ENCODE measurements around the gene ZNF469. TPM values are rescaled to one million over a fixed set of nuclear protein-coding genes. Genes with fewer than 3 reads are reported as not detected.

The ZNF469 gene
- polyA plus RNA-seq, 1 donor = 1.0 TPM

DNA sequence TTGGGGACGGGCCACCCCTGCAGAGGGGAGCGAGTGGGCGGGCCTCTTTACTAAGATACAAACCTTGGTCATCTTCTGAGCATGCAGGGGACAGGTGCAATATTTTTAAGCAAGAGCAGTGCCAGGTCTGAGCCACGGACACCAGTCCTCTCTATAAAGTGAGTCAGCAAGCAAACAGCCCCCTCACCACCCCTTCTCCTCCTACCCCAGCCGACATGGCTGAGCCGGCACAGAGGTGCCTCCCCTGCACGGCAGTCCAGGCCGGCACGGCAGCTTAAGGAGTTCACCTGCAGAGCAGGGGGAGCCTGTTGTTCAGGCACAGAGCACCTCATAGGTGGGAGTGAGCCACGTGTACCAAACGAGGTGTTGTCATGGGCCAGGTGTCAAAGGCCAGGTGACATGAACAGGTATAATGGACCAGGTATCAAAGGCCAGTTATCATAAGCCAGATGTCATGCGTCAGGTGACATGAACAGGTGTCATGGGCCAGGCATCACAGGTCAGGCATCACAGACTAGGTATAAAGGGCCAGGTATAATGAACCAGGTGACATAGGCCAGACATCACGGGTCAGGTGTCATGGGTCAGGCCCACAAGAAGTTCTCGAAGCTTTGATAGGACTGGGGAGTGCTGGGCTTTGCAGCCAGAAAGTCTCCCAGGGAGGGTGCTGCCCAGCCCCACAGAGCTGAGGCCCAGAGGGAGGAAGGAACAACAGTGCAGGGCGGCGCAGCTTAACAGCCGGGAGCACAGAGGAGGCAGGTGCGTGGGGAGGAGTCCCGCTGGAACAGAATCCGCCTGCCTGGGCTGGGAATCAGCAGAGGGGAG, 42.6 kb upstream of the ZNF469 start:
- WGBS (ENCODE audit: insufficient coverage, low lambda C conversion rate) = no CpG with 5 or more reads among the region's 20 CpGs
- H3K4me1 ChIP-seq (ENCODE audit: control insufficient read depth, insufficient read depth, low read length) = no peaks in the 10 kb centered on the region
- no peak overlapping the region for H3K4me3 ChIP-seq (ENCODE audit: low read length)
- peak; percentile 31 to 59 for DNase-seq
- peaks cover 15% of the 10 kb centered on the region for H3K9me3 ChIP-seq (ENCODE audit: control insufficient read depth, low read depth, low read length)
- H3K27ac ChIP-seq (ENCODE audit: low read length) = no peak overlapping the region
- H3K27me3 ChIP-seq (ENCODE audit: control insufficient read depth, insufficient read depth, low read length) = no peaks in the 10 kb centered on the region
- no peaks in the 10 kb centered on the region for H3K36me3 ChIP-seq (ENCODE audit: control insufficient read depth, insufficient read depth, low read length)

DNA sequence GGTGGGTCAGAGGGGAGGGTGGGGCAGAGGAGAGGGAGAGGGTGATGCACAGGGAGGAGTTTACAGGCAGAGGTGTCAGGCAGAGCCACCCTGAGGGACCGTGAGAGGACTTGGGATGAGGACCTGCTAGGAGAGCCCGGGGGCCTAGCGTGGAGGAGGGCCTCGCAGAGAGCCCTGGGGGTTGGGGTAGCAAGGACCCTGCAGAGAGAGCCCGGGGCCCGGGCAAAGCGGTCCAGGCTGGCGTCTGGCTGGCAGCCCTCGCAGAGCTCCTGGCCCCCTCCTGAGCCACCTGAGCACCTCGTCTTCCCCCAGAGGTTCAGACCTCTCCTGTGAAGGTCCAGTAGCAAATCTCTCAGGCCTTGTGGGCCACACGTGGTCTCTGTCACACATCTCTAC, 42.0 kb upstream of the ZNF469 start:
- H3K4me3 ChIP-seq (ENCODE audit: low read length) = no peak overlapping the region
- no peak for DNase-seq
- no CpG with 5 or more reads among the region's 11 CpGs for WGBS (ENCODE audit: insufficient coverage, low lambda C conversion rate)
- no peak overlapping the region for H3K27ac ChIP-seq (ENCODE audit: low read length)
- no peaks in the 10 kb centered on the region for H3K4me1 ChIP-seq (ENCODE audit: control insufficient read depth, insufficient read depth, low read length)
- H3K9me3 ChIP-seq (ENCODE audit: control insufficient read depth, low read depth, low read length) = peaks cover 15% of the 10 kb centered on the region
- no peaks in the 10 kb centered on the region for H3K36me3 ChIP-seq (ENCODE audit: control insufficient read depth, insufficient read depth, low read length)
- H3K27me3 ChIP-seq (ENCODE audit: control insufficient read depth, insufficient read depth, low read length) = no peaks in the 10 kb centered on the region

DNA sequence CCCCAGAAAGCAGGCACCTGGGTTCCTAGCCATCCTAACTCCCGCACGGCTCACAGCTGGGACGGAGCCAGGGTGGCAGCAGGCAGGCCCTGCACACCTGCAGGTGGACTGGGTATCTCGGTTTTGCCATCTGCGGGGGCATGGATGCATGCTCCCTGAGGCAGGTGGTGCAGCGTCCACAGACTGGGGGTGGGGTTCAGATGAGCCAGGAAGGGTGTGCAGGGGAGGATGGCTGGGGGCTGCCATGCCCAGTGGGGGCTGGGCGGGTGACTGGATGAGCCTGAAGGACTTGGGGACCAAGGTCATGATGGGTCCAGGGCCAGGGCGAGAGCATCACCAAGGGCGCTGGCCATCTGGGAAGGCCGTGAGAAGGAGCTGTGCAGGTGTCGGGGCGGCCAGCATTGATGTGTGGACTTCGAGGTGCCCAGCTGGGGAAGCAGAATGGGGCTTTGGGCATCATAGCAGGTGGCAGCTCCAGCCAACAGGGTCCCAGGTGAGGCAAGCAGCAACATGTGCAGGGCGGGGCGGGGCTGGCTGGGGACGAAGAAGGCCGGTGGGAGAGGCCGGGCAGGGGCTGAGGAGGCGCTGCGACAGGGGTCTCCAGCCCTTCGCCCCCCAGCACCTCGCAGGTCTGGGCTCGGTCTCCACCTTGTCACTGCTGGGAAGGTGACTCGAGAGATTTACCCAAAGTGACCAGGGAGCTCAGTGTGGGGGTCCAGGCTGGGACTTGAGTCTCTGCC, 41.0 kb upstream of the ZNF469 start:
- Histone ChIP-seq H3K27ac (ENCODE audit: low read length) (no peak overlapping the region), H3K4me1 (ENCODE audit: control insufficient read depth, insufficient read depth, low read length) (no peaks in the 10 kb centered on the region), H3K9me3 (ENCODE audit: control insufficient read depth, low read depth, low read length) (peaks cover 15% of the 10 kb centered on the region), H3K36me3 (ENCODE audit: control insufficient read depth, insufficient read depth, low read length) (no peaks in the 10 kb centered on the region), H3K4me3 (ENCODE audit: low read length) (no peak overlapping the region), H3K27me3 (ENCODE audit: control insufficient read depth, insufficient read depth, low read length) (no peaks in the 10 kb centered on the region)
- DNase-seq = no peak
- WGBS (ENCODE audit: insufficient coverage, low lambda C conversion rate) = no CpG with 5 or more reads among the region's 24 CpGs

DNA sequence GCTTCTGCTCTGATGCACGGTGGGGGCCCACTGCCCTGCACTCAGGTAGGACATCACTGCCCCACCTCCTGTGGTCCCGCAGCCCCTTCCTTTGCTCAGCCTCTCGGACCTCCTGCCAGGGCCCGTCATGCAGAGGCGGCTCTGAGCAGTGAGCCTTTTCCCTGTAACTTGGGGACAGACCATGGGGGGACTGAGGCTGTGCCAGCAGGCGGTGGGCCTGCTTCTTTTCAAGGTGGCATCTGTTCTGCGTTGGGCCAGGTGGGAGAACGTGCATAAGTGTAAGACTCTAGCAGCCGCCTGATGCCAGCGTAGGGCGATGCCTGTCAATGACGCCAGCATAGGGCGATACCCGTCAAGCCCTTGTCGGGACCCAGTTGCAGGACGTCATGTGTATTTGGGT, 40.3 kb upstream of the ZNF469 start:
- no peaks in the 10 kb centered on the region for H3K4me1 ChIP-seq (ENCODE audit: control insufficient read depth, insufficient read depth, low read length)
- no peaks in the 10 kb centered on the region for H3K27me3 ChIP-seq (ENCODE audit: control insufficient read depth, insufficient read depth, low read length)
- no peak overlapping the region for H3K4me3 ChIP-seq (ENCODE audit: low read length)
- no peaks in the 10 kb centered on the region for H3K36me3 ChIP-seq (ENCODE audit: control insufficient read depth, insufficient read depth, low read length)
- H3K9me3 ChIP-seq (ENCODE audit: control insufficient read depth, low read depth, low read length) = peaks cover 13% of the 10 kb centered on the region
- WGBS (ENCODE audit: insufficient coverage, low lambda C conversion rate) = no CpG with 5 or more reads among the region's 16 CpGs
- H3K27ac ChIP-seq (ENCODE audit: low read length) = no peak overlapping the region
- no peak for DNase-seq

DNA sequence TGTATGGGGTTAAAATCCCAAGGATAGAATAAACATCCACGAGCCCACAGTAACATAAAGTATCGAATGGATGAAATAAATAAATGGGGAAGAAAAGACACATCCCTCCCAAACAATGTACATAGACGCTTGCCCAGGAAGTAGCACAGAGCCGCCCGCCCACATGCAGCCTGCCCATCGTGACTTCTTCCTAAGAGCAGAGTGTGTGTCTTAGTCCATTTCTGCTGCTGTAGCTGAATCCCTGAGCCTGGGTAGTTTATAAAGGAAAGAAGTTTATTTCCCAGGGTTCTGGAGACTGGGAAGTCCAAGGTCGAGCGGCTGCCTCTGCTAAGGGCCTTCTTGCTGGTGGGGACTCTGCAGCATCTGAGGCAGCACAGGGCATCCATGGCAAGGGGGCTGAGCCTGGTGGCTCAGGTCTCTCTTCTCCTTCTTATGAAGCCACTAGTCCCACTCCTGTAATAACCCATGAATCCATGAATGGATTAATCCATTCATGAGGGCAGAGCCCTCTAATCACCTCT, 39.4 kb upstream of the ZNF469 start:
- no CpG with 5 or more reads among the region's 8 CpGs for WGBS (ENCODE audit: insufficient coverage, low lambda C conversion rate)
- peaks cover 12% of the 10 kb centered on the region for H3K9me3 ChIP-seq (ENCODE audit: control insufficient read depth, low read depth, low read length)
- no peaks in the 10 kb centered on the region for H3K27me3 ChIP-seq (ENCODE audit: control insufficient read depth, insufficient read depth, low read length)
- no peaks in the 10 kb centered on the region for H3K4me1 ChIP-seq (ENCODE audit: control insufficient read depth, insufficient read depth, low read length)
- no peak overlapping the region for H3K27ac ChIP-seq (ENCODE audit: low read length)
- no peaks in the 10 kb centered on the region for H3K36me3 ChIP-seq (ENCODE audit: control insufficient read depth, insufficient read depth, low read length)
- DNase-seq = no peak
- H3K4me3 ChIP-seq (ENCODE audit: low read length) = no peak overlapping the region

DNA sequence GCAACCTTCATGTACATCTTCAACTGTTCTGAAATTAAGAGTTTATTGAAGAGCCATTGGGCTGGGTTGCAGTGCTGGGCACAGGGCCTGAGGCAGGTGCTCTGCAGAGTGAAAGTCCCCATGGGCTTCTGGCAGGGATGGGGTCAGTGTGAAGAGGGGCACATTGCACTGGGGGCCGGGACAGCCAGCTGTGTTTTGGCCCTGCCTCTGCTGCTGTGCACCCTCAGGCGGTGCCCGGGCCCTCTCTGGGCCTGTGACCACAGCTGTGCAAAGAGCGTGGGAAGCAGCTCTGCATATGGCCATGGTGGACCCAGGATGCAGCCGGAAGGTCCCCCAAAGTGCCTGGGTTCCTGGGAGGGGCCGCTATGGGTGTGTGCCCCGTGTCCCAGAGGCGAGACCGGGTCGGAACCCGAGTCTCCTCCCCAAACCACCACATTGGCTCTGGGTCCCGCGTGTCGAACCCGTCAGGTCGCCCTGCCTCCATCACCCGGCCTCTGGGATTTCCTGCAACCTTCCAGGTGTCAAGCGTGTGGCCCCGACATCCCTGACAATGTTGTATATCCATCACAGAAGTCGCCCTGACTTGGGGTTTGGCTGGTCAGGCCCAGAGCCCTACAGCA, 38.2 kb upstream of the ZNF469 start:
- Histone ChIP-seq H3K27ac (ENCODE audit: low read length) (no peak overlapping the region), H3K27me3 (ENCODE audit: control insufficient read depth, insufficient read depth, low read length) (no peaks in the 10 kb centered on the region), H3K36me3 (ENCODE audit: control insufficient read depth, insufficient read depth, low read length) (no peaks in the 10 kb centered on the region), H3K4me1 (ENCODE audit: control insufficient read depth, insufficient read depth, low read length) (no peaks in the 10 kb centered on the region), H3K9me3 (ENCODE audit: control insufficient read depth, low read depth, low read length) (peaks cover 12% of the 10 kb centered on the region), H3K4me3 (ENCODE audit: low read length) (no peak overlapping the region)
- WGBS (ENCODE audit: insufficient coverage, low lambda C conversion rate) = no CpG with 5 or more reads among the region's 20 CpGs
- DNase-seq = no peak

DNA sequence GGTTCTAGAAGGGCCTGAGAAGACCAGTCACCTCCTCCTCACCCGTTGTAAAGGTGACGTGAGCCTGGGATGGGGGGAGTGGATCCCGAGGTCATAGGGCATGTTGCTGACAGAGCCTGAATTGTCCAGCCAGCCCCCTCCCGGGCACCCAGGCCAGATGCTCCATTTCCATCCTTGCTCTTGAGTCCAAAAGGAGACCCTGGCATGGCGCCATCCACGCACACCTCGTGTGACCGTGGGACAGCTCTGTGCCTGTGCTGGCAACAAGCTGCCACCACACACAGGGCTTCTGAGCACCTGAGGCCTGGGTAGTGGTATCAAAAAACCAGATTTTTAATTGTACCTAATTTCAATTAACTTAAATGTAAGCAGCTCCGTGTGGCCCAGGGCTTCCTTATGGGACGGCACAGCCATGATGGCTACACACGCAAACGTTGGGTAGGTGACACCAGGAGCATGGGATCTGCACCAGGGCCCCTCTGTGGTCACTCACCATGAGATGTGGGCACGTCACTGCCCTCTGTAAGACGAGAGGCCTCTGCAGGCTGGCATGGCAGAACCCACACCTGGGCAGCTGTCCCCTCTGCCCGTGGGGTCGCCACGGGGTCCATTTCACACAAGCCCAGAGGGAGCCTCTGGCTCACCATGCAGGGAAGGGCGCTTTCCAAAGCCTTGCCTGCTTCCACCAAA, 37.6 kb upstream of the ZNF469 start:
- no peak for DNase-seq
- WGBS (ENCODE audit: insufficient coverage, low lambda C conversion rate) = no CpG with 5 or more reads among the region's 18 CpGs
- Histone ChIP-seq H3K4me3 (ENCODE audit: low read length) (no peak overlapping the region), H3K9me3 (ENCODE audit: control insufficient read depth, low read depth, low read length) (peaks cover 12% of the 10 kb centered on the region), H3K36me3 (ENCODE audit: control insufficient read depth, insufficient read depth, low read length) (no peaks in the 10 kb centered on the region), H3K27ac (ENCODE audit: low read length) (no peak overlapping the region), H3K27me3 (ENCODE audit: control insufficient read depth, insufficient read depth, low read length) (no peaks in the 10 kb centered on the region), H3K4me1 (ENCODE audit: control insufficient read depth, insufficient read depth, low read length) (no peaks in the 10 kb centered on the region)

DNA sequence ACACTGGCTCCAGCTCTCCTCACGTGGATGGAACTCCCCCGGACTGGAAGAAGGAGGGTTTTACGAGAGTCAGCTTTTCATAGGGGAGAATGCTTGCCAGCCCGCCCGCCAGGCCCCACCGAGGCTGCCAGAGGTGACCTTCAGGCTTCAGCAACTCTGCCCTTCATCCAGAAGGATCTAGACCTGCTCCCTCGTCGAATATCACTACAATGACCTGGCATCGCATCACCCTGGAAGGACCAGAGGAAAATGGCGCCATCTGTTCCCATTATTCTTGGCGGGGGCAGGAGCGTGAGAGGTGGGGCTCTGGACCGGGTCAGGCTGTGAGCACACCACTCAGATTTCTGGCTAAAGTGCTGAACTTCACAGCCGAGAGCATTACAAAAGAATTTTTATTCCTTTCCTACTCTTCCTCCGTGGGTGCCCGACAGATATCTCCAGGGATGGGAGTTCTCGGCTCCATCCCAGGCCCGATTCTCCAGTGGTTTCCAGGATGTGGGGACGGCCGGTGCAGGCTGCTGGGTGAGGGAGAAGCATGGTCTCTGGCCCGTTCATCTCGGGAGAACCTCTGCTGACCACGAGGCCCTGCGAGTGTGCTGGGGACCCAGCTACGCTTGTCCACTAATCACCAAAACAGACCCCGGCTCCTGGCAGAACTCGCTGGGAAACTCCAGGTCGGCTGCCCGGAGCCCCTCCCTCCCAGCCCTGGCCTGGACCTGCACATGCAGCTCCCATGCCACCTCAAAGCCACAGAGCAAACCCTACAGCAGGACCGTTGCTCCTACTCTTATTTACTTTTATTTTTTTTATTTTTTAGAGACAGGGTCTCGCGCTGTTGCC, 36.8 kb upstream of the ZNF469 start:
- WGBS (ENCODE audit: insufficient coverage, low lambda C conversion rate) = no CpG with 5 or more reads among the region's 32 CpGs
- no peaks in the 10 kb centered on the region for H3K4me1 ChIP-seq (ENCODE audit: control insufficient read depth, insufficient read depth, low read length)
- no peaks in the 10 kb centered on the region for H3K36me3 ChIP-seq (ENCODE audit: control insufficient read depth, insufficient read depth, low read length)
- no peak overlapping the region for H3K27ac ChIP-seq (ENCODE audit: low read length)
- no peak overlapping the region for H3K4me3 ChIP-seq (ENCODE audit: low read length)
- H3K27me3 ChIP-seq (ENCODE audit: control insufficient read depth, insufficient read depth, low read length) = no peaks in the 10 kb centered on the region
- peaks cover 12% of the 10 kb centered on the region for H3K9me3 ChIP-seq (ENCODE audit: control insufficient read depth, low read depth, low read length)
- no peak for DNase-seq

DNA sequence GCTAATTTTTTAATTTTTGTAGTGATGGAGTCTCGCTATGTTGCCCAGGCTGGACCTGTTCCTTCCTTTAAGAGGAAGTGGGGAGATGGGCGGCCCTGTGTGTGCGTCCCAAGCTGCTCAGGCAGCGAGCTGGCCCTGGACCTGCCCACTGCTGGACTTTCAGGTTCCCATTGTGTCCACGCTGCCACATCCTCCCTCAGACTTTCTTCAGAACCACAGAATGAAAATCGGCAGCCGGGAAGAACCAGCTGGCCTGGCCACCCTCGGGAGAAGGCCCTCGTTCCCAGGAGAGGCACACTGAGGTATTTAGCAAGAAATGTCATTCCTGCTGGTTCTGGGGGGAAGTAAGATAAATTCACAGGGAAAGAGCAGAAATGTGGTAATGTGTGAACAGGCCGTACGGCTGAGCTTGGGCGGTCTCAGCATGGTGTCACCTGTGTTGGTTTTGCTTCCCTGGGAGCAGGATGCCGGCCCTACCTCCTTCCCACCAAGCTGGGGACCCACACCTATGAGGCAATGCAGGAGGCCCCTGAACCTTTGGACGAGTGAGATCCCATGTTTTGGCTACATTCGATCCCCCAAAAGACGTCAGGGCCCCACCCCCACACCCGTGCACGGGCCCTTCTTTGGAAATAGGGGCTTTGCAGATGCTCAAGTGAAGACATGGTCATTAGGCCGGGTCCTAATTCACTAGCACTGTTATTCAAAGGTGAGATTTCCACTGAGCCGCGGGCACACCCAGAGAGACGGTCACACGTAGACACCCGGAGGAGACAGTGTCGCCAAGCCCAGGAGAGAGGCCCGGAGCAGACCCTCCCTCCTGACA, 35.9 kb upstream of the ZNF469 start:
- no CpG with 5 or more reads among the region's 26 CpGs for WGBS (ENCODE audit: insufficient coverage, low lambda C conversion rate)
- Histone ChIP-seq H3K27me3 (ENCODE audit: control insufficient read depth, insufficient read depth, low read length) (no peaks in the 10 kb centered on the region), H3K36me3 (ENCODE audit: control insufficient read depth, insufficient read depth, low read length) (no peaks in the 10 kb centered on the region), H3K4me3 (ENCODE audit: low read length) (no peak overlapping the region), H3K9me3 (ENCODE audit: control insufficient read depth, low read depth, low read length) (peaks cover 12% of the 10 kb centered on the region), H3K27ac (ENCODE audit: low read length) (no peak overlapping the region), H3K4me1 (ENCODE audit: control insufficient read depth, insufficient read depth, low read length) (no peaks in the 10 kb centered on the region)
- no peak for DNase-seq

All from large intestine (tissue), 3 donors.